ENCODE measurements around the gene LRRC8C. TPM values are rescaled to one million over a fixed set of nuclear protein-coding genes. Genes with fewer than 3 reads are reported as not detected.
A peak's percentile ranks its signal among the peaks of the same experiment; 100 is the strongest.

LRRC8C gene
- total and polyA plus RNA-seq, 10 of the 15 experiments (the other 5 are each of a cell fraction or from before 2014, with no cell fraction given), result 2.3 to 16.3 (median 10.8) TPM

DNA sequence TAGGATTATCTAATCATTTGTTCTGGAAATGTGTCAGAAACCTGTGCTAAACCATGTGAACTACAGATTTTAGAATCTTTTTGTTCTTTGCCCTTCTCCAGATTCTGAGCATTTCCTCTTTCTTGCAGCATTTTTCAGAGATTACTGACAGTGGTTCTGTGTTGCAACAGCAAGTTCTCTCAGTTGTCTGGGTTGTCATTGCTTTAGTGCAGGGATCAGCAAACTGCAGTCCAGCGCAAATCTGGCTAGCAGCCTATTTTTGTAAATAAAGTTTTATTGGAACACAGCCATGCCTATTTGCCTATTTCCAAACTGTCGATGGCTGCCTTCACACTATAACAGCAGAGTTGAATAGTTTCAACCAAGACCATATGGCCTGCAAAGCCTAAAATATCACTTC is 121.6 kb downstream of the LRRC8C start:
- Histone ChIP-seq H3K4me3 (no peak overlapping the region), H3K27me3 (replicated peaks in 1 of 2; ENCODE audit: control insufficient read depth in 2 of 2, insufficient read depth in 2 of 2, low read length in 1 of 2) (no peaks in the 10 kb centered on the region), H4K20me1 (ENCODE audit: control insufficient read depth, insufficient read depth) (no peaks in the 10 kb centered on the region), H2AFZ (ENCODE audit: control insufficient read depth, low read depth, low read length) (no peak overlapping the region), H3K36me3 (ENCODE audit: control insufficient read depth in 2 of 2, insufficient read depth in 2 of 2, low read length in 1 of 2) (no peaks in the 10 kb centered on the region), H3K4me1 (ENCODE audit: control insufficient read depth, insufficient read depth, low read length) (peaks cover 6% of the 10 kb centered on the region; the same call in 1 of the 2 replicates), H3K4me2 (ENCODE audit: control insufficient read depth, insufficient read depth) (no peak overlapping the region), H3K9me3 (replicated peaks; ENCODE audit: control insufficient read depth, insufficient read depth, low read length) (no peaks in the 10 kb centered on the region), H3K9ac (ENCODE audit: control insufficient read depth, insufficient read depth, low read length) (no peak overlapping the region), H3K27ac (ENCODE audit: control insufficient read depth, insufficient read depth) (no peak overlapping the region), H3K79me2 (ENCODE audit: control insufficient read depth, insufficient read depth, low read length) (no peaks in the 10 kb centered on the region)
- intact Hi-C loops (cut with micrococcal nuclease; ENCODE audit: unreplicated experiment), result no loop called here
- no TSS peak for BruUV-seq (replicated peaks)
- RAD21 ChIA-PET (ENCODE audit: unreplicated experiment), result interaction anchor here (16.6 kb wide), 1 partner anchor 122 kb away, joined by 302 read pairs; the partner anchor contains the start of gene LRRC8C
- POLR2A ChIA-PET, result no interaction called here
- SMC1A ChIA-PET (ENCODE audit: uncharacterized antibody, unreplicated experiment), result interaction anchor here (0.7 to 18.1 kb wide), 4 partner anchors 35 to 220 kb away, joined by 3 to 391 read pairs (median 3); partner anchors contain the start of gene LRRC8C
- TF ChIP-seq MLLT1 (IDR thresholded peaks at IDR 0.05) (no peak), SPI1 (IDR thresholded peaks at IDR 0.05; ENCODE audit: borderline replicate concordance, insufficient read depth, low read depth, low read length) (peak; percentile 72; the same call in 1 of the 2 replicates), E2F8 (IDR thresholded peaks at IDR 0.05; ENCODE audit: low read depth, partially characterized antibody) (no peak), ZNF207 (IDR thresholded peaks at IDR 0.05; ENCODE audit: borderline replicate concordance) (no peak), SIN3A (IDR thresholded peaks at IDR 0.05; ENCODE audit: low read depth, low read length) (no peak), SIX5 (IDR thresholded peaks at IDR 0.05; ENCODE audit: low read depth, low read length, severe bottlenecking) (no peak), KDM1A (IDR thresholded peaks at IDR 0.05; ENCODE audit: borderline replicate concordance) (no peak)
- TF ChIP-seq, protein P1, sequence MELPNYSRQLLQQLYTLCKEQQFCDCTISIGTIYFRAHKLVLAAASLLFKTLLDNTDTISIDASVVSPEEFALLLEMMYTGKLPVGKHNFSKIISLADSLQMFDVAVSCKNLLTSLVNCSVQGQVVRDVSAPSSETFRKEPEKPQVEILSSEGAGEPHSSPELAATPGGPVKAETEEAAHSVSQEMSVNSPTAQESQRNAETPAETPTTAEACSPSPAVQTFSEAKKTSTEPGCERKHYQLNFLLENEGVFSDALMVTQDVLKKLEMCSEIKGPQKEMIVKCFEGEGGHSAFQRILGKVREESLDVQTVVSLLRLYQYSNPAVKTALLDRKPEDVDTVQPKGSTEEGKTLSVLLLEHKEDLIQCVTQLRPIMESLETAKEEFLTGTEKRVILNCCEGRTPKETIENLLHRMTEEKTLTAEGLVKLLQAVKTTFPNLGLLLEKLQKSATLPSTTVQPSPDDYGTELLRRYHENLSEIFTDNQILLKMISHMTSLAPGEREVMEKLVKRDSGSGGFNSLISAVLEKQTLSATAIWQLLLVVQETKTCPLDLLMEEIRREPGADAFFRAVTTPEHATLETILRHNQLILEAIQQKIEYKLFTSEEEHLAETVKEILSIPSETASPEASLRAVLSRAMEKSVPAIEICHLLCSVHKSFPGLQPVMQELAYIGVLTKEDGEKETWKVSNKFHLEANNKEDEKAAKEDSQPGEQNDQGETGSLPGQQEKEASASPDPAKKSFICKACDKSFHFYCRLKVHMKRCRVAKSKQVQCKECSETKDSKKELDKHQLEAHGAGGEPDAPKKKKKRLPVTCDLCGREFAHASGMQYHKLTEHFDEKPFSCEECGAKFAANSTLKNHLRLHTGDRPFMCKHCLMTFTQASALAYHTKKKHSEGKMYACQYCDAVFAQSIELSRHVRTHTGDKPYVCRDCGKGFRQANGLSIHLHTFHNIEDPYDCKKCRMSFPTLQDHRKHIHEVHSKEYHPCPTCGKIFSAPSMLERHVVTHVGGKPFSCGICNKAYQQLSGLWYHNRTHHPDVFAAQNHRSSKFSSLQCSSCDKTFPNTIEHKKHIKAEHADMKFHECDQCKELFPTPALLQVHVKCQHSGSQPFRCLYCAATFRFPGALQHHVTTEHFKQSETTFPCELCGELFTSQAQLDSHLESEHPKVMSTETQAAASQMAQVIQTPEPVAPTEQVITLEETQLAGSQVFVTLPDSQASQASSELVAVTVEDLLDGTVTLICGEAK (IDR thresholded peaks at IDR 0.05; ENCODE audit: borderline replicate concordance), result peak; percentile 84
- WGBS (ENCODE audit: insufficient coverage, insufficient replicate concordance, low lambda C conversion rate, missing lambda C conversion rate), result 88% methylated on average over 2 of the region's 2 CpGs
- DNase-seq (ENCODE audit: low read depth, low spot score) (no peak), ATAC-seq (peak; percentile 59), FAIRE-seq (no peak)
- in situ Hi-C loops (cut with MboI), result no loop called here
- CTCF ChIA-PET, result interaction anchor here (1.1 to 15.8 kb wide), 2 partner anchors 19 to 123 kb away, joined by 3 to 369 read pairs; partner anchors contain the start of gene LRRC8C
